SU-DHL-6 (cell line): Measurements from ENCODE around the gene STK17A.
A peak's percentile ranks its signal among the peaks of the same experiment; 100 is the strongest.

Experiments
- H2AFZ ChIP-seq: fragments of 200-600 bp; sonication (generic); 2 replicates; pipeline ENCODE4 v1.6.1; 2014; ENCODE audit warnings: low read depth, mild to moderate bottlenecking, moderate library complexity, mixed read lengths, antibody characterized with exemption, low read length; ENCODE audit not compliant: severe bottlenecking
- H3F3A ChIP-seq: fragments of 200-600 bp; shearing (Covaris generic); 2 replicates; pipeline ENCODE4 v1.6.0; 2016; ENCODE audit warnings: antibody characterized with exemption, mild to moderate bottlenecking; ENCODE audit not compliant: insufficient read depth
- H3K27ac ChIP-seq: fragments of 200-600 bp; sonication (generic); 2 replicates; pipeline ENCODE4 v1.5.1; 2016; ENCODE audit warnings: low read depth, mild to moderate bottlenecking, low read length, moderate library complexity, mixed read lengths
- H3K27me3 ChIP-seq: fragments of 200-600 bp; sonication (generic), shearing (Covaris generic); 2 replicates; pipeline ENCODE4 v1.6.0; 2014; ENCODE audit warnings: mild to moderate bottlenecking, low read length
- H3K36me3 ChIP-seq: fragments of 200-600 bp; sonication (generic); 2 replicates; pipeline ENCODE4 v1.6.1; 2014; ENCODE audit warnings: mild to moderate bottlenecking, low read length, mixed read lengths
- H3K4me2 ChIP-seq: fragments of 300-600, 200-600 bp; shearing (Covaris generic), sonication (generic); 2 replicates; pipeline ENCODE4 v1.6.0; 2014; ENCODE audit warnings: low read length, low read depth, mild to moderate bottlenecking; ENCODE audit not compliant: poor library complexity, severe bottlenecking
- H3K4me3 ChIP-seq: fragments of 200-600 bp; sonication (generic); 2 replicates; pipeline ENCODE4 v1.5.1; 2014; ENCODE audit warnings: antibody characterized with exemption, low read length, mild to moderate bottlenecking, mixed read lengths; ENCODE audit not compliant: insufficient read depth, poor library complexity, severe bottlenecking
- H3K79me2 ChIP-seq: fragments of 200-600 bp; sonication (generic); 2 replicates; pipeline ENCODE4 v1.6.1; 2014; ENCODE audit warnings: mild to moderate bottlenecking, low read length, moderate library complexity; ENCODE audit not compliant: insufficient read depth
- H3K9ac ChIP-seq: fragments of 200-600 bp; sonication (generic); 2 replicates; pipeline ENCODE4 v1.7.0; 2014; ENCODE audit warnings: mild to moderate bottlenecking, low read length
- H3K9me2 ChIP-seq: fragments of 200-600 bp; sonication (generic); replicated peaks from 2 replicates; pipeline ENCODE4 v1.6.1; 2014; ENCODE audit warnings: low read length; ENCODE audit not compliant: insufficient read depth
- H3K9me3 ChIP-seq: fragments of 200-600 bp; sonication (generic); 2 replicates; pipeline ENCODE4 v1.6.1; 2014; ENCODE audit warnings: low read length, mixed read lengths; ENCODE audit not compliant: insufficient read depth
- H4K20me1 ChIP-seq: fragments of 200-600 bp; sonication (generic); 2 replicates; pipeline ENCODE4 v1.6.1; 2014; ENCODE audit warnings: low read depth, mild to moderate bottlenecking, antibody characterized with exemption, low read length, moderate library complexity, mixed read lengths
- EZH2phosphoT487 ChIP-seq: fragments of 200-600 bp; sonication (generic), shearing (Covaris generic); conservative IDR thresholded peaks from 2 replicates; pipeline ENCODE4 v1.6.1; 2018; ENCODE audit warnings: mild to moderate bottlenecking, antibody characterized with exemption, low read length, moderate library complexity, mixed read lengths
- TF ChIP-seq, protein P1 (sequence below): fragments of 200-600 bp; sonication (generic); IDR thresholded peaks from one replicate; pipeline ENCODE4 v1.5.1; 2017; ENCODE audit warnings: antibody characterized with exemption, mild to moderate bottlenecking, low read length, moderate library complexity; ENCODE audit not compliant: insufficient read depth, poor library complexity, severe bottlenecking

The STK17A gene

DNA sequence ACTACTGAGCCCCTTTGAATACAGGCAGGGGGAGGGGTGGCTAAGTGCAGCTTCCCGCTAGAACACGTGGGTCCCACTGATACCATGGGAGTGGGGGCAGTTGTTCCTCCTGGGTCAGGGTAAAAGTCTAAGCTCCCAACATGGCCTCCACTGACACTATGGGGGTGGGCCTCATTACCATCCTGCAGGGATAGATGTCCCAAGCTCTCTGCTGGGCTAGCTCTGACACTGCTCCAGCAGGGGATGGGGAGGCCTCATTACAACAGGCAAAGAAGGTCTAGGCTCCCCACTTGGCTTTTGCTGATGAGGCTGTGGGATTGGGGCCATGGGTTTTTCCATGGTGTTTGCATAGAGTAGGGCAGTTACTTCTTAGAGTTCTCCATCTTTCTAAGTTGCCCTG is 51.5 kb downstream of the STK17A start:
- peaks cover 81% of the 10 kb centered on the region for H3K36me3 ChIP-seq
- H3K9ac ChIP-seq = no peak overlapping the region
- H3K4me3 ChIP-seq = no peak overlapping the region
- TF ChIP-seq, protein P1, sequence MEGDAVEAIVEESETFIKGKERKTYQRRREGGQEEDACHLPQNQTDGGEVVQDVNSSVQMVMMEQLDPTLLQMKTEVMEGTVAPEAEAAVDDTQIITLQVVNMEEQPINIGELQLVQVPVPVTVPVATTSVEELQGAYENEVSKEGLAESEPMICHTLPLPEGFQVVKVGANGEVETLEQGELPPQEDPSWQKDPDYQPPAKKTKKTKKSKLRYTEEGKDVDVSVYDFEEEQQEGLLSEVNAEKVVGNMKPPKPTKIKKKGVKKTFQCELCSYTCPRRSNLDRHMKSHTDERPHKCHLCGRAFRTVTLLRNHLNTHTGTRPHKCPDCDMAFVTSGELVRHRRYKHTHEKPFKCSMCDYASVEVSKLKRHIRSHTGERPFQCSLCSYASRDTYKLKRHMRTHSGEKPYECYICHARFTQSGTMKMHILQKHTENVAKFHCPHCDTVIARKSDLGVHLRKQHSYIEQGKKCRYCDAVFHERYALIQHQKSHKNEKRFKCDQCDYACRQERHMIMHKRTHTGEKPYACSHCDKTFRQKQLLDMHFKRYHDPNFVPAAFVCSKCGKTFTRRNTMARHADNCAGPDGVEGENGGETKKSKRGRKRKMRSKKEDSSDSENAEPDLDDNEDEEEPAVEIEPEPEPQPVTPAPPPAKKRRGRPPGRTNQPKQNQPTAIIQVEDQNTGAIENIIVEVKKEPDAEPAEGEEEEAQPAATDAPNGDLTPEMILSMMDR = no peak
- no peak for TF ChIP-seq EZH2phosphoT487
- peak overlapping the region; percentile 6; the same call in 1 of the 2 replicates for H3K27ac ChIP-seq
- H3K9me2 ChIP-seq = no peaks in the 10 kb centered on the region
- no peaks in the 10 kb centered on the region for H3K27me3 ChIP-seq
- no peak overlapping the region for H2AFZ ChIP-seq
- peaks cover 87% of the 10 kb centered on the region for H3F3A ChIP-seq
- H3K79me2 ChIP-seq = peaks cover 69% of the 10 kb centered on the region
- no peaks in the 10 kb centered on the region for H3K9me3 ChIP-seq
- H4K20me1 ChIP-seq = no peaks in the 10 kb centered on the region; the same call in 1 of the 2 replicates
- H3K4me2 ChIP-seq = no peak overlapping the region

DNA sequence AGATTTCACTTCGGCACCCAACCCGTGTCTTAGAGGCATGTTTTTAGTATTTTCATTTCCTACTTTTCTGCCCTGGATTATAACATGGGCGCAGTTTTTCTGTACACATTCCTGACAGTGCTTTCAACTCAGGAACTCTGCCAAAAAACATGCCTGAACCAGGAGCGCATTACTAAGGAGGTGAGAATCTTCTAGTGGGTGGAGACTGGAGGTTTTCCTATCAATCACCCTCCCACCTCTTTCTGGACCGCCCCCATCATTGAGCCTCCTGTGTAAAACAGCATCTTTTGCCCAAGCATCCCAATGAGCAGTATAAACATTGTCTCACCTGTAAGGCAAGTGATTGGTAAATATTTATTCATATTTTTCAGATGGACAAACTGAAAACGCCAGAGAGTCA is 53.2 kb downstream of the STK17A start:
- no peaks in the 10 kb centered on the region for H3K9me3 ChIP-seq
- H3K79me2 ChIP-seq = peaks cover 54% of the 10 kb centered on the region
- H3K36me3 ChIP-seq = peaks cover 82% of the 10 kb centered on the region
- no peaks in the 10 kb centered on the region; the same call in 1 of the 2 replicates for H4K20me1 ChIP-seq
- no peak overlapping the region for H3K9ac ChIP-seq
- TF ChIP-seq EZH2phosphoT487 = no peak
- TF ChIP-seq, protein P1 = no peak
- H3K4me2 ChIP-seq = no peak overlapping the region
- H3K9me2 ChIP-seq = no peaks in the 10 kb centered on the region
- no peak overlapping the region for H3K4me3 ChIP-seq
- H3K27ac ChIP-seq = peak overlapping the region; percentile 63; the same call in 1 of the 2 replicates
- no peaks in the 10 kb centered on the region for H3K27me3 ChIP-seq
- peaks cover 87% of the 10 kb centered on the region for H3F3A ChIP-seq
- no peak overlapping the region for H2AFZ ChIP-seq

DNA sequence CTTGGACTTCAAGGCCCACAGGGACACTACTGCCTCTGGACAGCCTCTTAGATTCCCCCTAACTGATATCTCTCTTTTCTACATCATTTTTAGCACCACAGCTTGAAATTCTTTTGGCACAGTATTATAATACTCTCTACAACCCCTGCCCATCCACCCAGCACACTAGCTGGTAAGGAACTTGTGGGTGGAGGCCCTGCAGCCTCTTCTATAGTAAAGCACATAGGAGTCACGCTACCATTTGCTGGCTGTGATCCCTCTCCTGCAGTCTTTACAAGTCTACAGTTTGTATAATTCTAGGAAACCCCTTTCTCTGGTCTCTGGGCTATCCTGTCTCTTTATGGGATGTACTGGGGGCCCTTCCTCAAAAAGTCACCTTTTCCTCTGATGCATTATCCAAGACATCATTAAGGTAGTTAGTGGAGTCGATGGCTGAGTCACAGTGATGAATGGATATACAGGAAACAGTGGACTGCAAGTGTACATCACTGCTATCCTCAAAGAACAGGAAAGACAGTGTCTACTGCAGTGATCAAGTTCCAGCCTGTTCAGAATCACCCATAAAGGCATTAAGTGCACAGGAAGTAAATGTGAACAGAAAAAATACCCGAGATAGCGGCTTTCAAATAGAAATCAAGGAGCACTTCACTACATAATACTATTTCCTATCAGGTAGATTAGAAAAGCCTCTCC is 54.4 kb downstream of the STK17A start:
- Histone ChIP-seq H2AFZ (no peak overlapping the region), H3K9ac (no peak overlapping the region), H4K20me1 (no peaks in the 10 kb centered on the region; the same call in 1 of the 2 replicates), H3K4me3 (no peak overlapping the region), H3K27me3 (no peaks in the 10 kb centered on the region), H3F3A (peaks cover 92% of the 10 kb centered on the region), H3K9me3 (no peaks in the 10 kb centered on the region), H3K27ac (peak overlapping the region; percentile 63), H3K79me2 (peaks cover 44% of the 10 kb centered on the region), H3K4me2 (no peak overlapping the region), H3K36me3 (peaks cover 73% of the 10 kb centered on the region), H3K9me2 (no peaks in the 10 kb centered on the region)
- no peak for TF ChIP-seq EZH2phosphoT487
- TF ChIP-seq, protein P1 = no peak
